AG08396 (cell line): ENCODE data around the gene RNH1.
A peak's percentile ranks its signal among the peaks of the same experiment; 100 is the strongest.

Experiments
- DNase-seq: peaks from one replicate; pipeline ENCODE4 v3.0.0; 2012; ENCODE audit warnings: low spot score, mixed read lengths

RNH1 gene

DNA sequence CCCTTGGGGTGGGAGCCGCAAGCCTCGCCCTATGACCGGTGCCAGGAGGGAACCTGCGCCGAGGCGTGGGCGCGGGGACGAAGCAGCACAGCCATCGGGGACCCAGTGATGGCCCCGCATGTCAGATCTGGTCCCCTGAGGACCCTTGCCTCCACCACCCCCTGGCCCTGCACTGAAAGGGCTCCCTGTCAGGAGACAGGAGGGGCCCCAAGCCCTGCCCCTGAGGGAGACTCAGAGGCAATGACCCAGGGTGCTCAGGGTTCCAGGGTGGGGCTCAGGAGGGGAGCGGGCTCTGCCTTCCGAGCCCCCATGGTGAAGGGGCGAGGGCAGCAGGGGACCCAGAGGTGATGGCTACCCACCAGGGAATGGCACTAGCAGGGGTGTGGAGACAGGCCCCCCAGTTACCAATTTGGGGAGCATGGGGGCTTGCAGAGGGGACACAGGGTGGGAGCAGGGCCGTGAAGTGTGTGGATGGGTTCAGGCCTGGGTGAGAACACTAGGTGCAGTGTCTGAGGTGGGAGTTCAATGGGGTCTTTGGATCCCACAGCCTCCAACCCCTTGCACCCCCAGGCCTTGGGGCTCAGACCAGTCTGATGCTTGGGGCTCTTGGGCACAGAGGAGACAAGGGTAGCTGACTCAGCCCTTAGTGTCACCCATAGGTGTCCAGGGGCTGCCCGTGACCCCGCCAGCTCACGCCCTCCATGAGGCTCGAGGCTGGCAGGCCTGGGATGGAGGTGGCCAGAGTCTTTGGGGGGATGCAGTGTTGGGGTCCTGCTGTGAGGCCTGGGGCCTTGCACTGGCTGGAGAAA lies 30.8 kb upstream of the RNH1 start:
- DNase-seq: peak; percentile 48

GRCh38 chr11:536841-537621 lies 30.0 kb upstream of the RNH1 start, which contains the start of gene LRRC56:
TSS of gene LRRC56 (plus strand) at chr11:537527. CDS start at chr11:540685, 3,158 bp downstream.
- peak; percentile 98 for DNase-seq

- peak; percentile 100 for DNase-seq
These were observed 28.7 kb upstream of the RNH1 start, which contains the start of gene HRAS for GRCh38 chr11:535519-536454. TSS of gene HRAS (minus strand) at chr11:535576.

GRCh38 chr11:535210-535518 lies 28.1 kb upstream of the RNH1 start:
- DNase-seq: no peak

- peak; percentile 58 for DNase-seq
These were observed 27.6 kb upstream of the RNH1 start for GRCh38 chr11:534396-535209.

DNA sequence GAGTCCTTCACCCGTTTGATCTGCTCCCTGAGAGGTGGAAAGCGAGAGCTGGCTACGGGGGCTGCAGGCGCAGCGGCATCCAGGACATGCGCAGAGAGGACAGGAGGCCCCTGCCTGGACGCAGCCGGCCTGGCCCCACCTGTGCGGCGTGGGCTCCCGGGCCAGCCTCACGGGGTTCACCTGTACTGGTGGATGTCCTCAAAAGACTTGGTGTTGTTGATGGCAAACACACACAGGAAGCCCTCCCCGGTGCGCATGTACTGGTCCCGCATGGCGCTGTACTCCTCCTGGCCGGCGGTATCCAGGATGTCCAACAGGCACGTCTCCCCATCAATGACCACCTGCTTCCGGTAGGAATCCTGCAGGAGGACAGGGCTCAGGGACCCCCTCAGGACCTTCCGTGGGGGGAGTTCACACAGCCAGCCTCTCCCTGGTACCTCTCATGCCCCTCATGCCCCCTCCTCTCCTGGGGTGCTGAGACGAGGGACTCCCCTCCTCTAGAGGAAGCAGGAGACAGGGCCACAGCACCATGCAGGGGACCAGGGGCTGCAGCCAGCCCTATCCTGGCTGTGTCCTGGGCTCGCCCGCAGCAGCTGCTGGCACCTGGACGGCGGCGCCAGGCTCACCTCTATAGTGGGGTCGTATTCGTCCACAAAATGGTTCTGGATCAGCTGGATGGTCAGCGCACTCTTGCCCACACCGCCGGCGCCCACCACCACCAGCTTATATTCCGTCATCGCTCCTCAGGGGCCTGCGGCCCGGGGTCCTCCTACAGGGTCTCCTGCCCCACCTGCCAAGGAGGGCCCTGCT lies 26.7 kb upstream of the RNH1 start:
- DNase-seq: no peak

DNA sequence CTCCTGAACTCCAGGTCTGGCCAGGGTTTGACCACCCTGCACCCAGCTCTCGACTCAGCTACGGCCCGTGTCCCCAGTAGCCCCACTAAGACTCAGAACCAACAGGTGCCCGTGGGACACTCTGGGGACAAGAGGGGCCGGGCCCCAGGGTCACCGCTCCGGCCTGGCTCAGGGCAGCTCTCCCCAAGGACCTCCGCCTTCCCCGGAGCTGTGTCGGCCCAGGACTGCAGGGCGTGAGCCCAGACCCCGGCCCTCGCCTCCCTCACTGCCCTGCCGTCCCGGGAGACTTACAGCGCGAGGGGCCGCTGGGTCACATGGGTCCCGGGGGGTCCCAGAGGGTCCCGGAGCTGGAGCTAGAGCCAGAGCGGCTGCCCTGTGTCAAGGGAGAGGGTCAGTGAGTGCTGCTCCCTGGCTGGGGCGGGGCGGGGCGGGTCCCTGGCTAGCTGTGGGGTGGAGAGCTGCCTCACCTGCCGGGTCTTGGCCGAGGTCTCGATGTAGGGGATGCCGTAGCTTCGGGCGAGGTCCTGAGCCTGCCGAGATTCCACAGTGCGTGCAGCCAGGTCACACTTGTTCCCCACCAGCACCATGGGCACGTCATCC lies 26.0 kb upstream of the RNH1 start:
- DNase-seq: no peak

- no peak for DNase-seq
These were observed 25.5 kb upstream of the RNH1 start for GRCh38 chr11:532527-532985.

DNA sequence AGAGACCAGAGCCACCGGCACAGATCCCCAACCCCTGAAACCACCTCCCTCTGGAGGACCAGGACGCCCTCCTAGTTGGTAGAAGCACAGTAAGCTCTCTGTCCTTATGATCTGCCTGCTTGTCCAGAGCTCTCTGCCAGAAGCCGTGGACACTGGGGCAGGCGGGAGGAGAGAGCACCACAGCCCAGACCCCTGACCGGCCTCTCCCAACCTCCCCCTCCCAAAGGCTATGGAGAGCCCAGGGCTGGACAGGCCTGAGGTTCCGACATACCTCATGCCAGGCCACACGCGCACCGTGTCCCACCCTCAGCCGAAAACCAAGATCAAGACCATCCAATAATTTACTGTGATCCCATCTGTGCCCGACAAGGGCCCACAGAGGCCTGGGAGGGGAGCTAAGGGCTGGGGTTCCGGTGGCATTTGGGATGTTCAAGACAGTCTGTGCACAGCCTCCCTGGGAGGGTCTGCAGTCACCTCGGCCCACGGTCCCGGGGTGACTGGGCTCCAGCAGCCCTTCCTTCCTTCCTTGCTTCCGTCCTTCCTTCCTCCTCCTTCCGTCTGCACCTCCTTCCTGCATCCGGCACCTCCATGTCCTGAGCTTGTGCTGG lies 25.0 kb upstream of the RNH1 start:
- no peak for DNase-seq

- no peak for DNase-seq
These were observed 24.2 kb upstream of the RNH1 start for GRCh38 chr11:530960-531831.

DNA sequence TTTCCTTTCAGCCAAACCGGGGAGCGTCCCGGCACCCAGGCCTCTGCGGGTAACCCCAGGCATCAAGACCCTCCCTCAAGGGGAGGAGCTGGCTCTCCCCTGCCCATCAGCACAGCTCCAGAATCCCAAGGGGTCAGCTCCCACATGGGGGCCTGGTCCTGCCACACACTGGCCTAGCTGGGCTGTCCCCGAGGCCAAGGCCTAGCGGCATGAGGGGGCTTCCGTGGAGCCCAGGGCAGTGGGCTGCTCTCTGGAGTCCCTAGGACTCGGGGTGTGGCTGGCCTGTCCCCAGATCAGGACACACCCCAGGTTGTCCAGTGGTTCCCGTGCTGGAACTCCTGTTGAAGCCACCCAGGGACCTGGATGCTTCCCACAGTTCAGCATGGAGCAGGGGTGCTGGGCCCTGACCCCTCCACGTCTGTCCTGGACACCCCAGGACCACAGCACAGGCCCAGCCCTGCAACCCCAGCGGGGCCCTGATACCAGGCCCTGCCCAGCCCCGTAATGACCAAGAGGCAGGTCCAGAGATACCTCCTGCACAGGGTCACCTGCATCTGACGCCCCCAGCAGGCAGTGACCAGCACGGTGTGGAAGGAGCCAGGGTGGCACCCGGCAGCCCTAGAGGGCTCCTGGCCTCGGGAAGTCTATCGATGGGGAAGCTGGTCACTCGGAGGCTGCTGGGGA lies 22.8 kb upstream of the RNH1 start:
- DNase-seq: no peak

DNA sequence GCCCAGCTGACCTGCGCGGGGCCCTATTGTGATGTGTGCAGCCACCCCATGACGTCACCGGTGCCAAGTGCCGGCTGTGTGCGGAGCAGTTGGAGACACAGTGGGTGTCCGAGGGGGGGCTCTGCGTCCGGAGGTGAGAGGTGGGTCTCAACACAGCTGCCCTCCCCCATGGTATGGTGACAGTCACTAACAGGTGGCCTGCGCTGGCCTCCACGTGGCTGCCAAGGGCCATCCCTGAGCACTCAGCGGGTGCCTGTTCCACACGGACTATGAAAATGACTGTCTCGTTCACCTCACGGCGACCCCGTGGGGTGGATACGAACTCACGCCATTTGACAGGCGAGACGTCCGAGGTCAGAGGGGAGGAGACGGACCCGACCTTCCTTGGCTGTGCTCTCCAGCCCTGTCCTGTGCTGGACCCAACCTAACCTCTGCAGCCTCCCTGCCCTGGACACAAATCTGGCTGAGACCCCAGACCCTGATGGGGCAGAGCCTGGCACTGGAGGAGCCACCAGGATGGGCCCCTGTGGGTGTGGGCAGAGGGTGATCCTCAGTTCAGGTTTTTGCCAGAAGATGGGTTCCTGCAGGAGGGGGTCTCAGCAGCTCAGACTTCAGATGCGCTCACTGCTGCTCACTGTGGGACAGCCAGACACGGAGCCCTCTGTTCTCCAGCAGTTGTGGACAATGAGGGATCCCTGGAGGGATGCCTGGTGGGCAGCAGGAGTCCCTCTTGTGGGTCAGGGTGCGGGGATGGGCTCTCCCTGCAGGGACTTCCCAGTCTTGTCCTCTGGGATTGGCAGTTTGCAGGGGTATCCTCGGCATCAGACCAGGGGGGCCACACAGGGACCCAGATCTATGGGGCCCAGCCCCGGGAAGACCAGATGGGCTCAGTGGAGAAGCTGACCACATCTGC lies 22.0 kb upstream of the RNH1 start:
- no peak for DNase-seq

DNA sequence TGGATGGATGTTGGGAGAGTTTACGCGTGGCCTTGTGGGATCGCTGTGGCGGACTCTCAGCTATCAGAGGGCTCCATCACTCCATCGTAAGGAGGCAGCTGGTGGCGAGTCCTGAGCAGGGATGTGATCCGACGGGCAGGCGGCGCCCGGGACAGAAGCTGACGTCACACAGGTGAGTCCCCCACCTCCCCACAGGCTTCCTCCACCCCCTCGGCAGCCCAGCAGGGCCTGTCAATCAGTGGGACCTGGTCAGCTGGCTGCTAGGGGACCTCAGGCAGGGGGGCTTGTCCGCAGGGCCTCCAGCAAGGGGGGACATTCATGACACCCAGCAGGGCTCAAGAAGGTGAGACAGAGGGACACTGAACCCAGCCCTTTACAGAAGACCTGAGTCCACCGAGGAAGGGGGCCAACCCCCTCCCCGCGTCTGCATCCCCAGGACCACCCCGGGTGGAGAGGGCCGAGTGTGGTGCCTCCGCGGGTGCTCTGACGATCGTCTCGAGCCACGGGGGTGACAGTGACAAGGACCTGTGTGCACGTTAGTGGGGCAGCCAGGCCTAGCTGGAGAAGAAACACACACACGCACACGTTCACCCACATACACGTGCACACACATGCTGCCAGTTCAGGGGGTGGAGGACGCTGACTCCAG lies 21.2 kb upstream of the RNH1 start:
- DNase-seq: no peak

DNA sequence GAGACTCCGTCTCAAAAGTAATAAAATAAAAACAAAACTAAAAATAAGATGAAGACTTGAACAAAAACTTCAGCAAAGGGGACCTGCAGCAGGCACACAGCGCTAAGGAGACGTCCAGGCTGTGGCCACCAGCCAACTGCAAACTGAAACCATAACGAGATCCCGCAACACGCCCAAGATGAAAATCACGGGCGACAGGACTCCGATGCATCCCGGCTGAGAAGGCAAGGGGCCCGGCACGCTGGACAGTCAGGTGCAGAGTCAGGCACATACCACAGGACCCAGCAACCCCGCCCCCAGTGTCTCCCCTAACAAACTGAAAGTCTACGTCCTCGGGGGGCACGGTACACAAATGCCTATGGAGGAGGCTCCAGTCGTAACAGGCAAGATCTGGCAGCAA lies 19.1 kb upstream of the RNH1 start:
- no peak for DNase-seq

DNA sequence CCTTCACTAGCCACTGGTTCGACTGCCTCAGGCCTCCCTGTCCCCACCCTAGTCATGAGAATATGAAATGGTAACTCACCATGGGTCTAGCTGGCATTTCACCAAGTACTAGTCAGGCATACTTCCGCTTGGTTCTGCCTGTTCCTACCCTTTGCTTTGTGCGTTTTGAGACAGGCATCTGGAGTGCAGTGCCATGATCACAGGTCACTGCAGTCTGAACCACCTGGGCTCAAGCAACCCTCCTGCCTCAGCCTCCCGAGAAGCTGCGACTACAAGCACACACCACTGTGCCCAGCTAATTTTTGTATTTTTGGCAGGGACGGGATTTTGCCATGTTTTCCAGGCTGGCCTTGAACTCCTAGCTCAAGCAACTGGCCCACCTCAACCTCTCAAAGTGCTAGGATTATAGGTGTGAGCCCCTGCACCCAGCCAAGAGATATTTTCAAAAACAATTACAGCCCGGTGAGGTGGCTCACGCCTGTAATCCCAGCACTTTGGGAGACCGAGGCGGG lies 14.2 kb upstream of the RNH1 start:
- DNase-seq: no peak
